HepG2 (cell line): ENCODE data around the gene WDR45B. TPM values are rescaled to one million over a fixed set of nuclear protein-coding genes. Genes with fewer than 3 reads are reported as not detected.

Source experiments
- AHDC1 ChIP-seq: sonication (generic); formaldehyde crosslinking; IDR thresholded peaks from 2 replicates; pipeline ENCODE4 v1.5.1; 2020; ENCODE audit warnings: mild to moderate bottlenecking, missing genetic modification reagents, borderline replicate concordance
- CREB1 ChIP-seq, 2 experiments: fragments of 450-650 bp in 1 of 2; IDR thresholded peaks; 2 replicates each; pipeline ENCODE4 v1.6.1; 2016 to 2017; ENCODE audit warnings: control low read depth in 1 of 2, mild to moderate bottlenecking in 1 of 2, missing compliant biosample characterization in 1 of 2, missing genetic modification characterization in 1 of 2
- EZH2 ChIP-seq: conservative IDR thresholded peaks from 2 replicates; pipeline ENCODE4 v1.6.1; 2012; ENCODE audit warnings: mild to moderate bottlenecking, low read depth, low read length, moderate library complexity
- MXD1 ChIP-seq: sonication (generic); formaldehyde crosslinking; IDR thresholded peaks from 2 replicates; pipeline ENCODE4 v1.4.0; 2020; ENCODE audit warnings: mild to moderate bottlenecking, missing genetic modification reagents
- NR1H2 ChIP-seq: sonication (generic); formaldehyde crosslinking; IDR thresholded peaks from 2 replicates; pipeline ENCODE4 v1.8.1; 2022; ENCODE audit warnings: low read depth, missing genetic modification reagents, borderline replicate concordance
- RCOR2 ChIP-seq: IDR thresholded peaks from 2 replicates; pipeline ENCODE4 v1.6.1; 2016; ENCODE audit warnings: missing biosample characterization, missing genetic modification reagents
- SAFB2 ChIP-seq: sonication (generic); formaldehyde crosslinking; IDR thresholded peaks from 2 replicates; pipeline ENCODE4 v1.5.1; 2020; ENCODE audit warnings: missing genetic modification reagents, low read depth, mild to moderate bottlenecking, borderline replicate concordance
- TCF7 ChIP-seq: sonication (generic); IDR thresholded peaks from 2 replicates; pipeline ENCODE4 v1.6.1; 2016; ENCODE audit warnings: antibody characterized with exemption, low read depth
- ZBTB14 ChIP-seq: sonication (generic); formaldehyde crosslinking; IDR thresholded peaks from 2 replicates; pipeline ENCODE4 v1.4.0; 2020; ENCODE audit warnings: missing genetic modification reagents
- ZNF20 ChIP-seq: sonication (generic); formaldehyde crosslinking; IDR thresholded peaks from 2 replicates; pipeline ENCODE4 v1.4.0; 2020; ENCODE audit warnings: mild to moderate bottlenecking, moderate library complexity, missing genetic modification reagents
- ZNF318 ChIP-seq: sonication (generic); formaldehyde crosslinking; IDR thresholded peaks from 2 replicates; pipeline ENCODE4 v1.4.0; 2020; ENCODE audit warnings: mild to moderate bottlenecking, missing genetic modification reagents
- ZNF367 ChIP-seq: sonication (generic); formaldehyde crosslinking; IDR thresholded peaks from 2 replicates; pipeline ENCODE4 v1.4.0; 2020; ENCODE audit warnings: missing genetic modification reagents, borderline replicate concordance
- ZNF382 ChIP-seq: sonication (generic); formaldehyde crosslinking; IDR thresholded peaks from 2 replicates; pipeline ENCODE4 v1.5.0; 2020; ENCODE audit warnings: missing genetic modification reagents, mild to moderate bottlenecking, borderline replicate concordance
- polyA plus RNA-seq, 8 experiments: library from polyadenylated mRNA; depleted of rRNA in 3 of 8; stranded (reverse) in 7 of 8; unstranded in 1 of 8; fragments of >200 nt; fragmentation: Illumina TruSeq in 4 of 8; extraction: Trizol in 4 of 8; gene quantifications; 2 replicates each; pipeline versions ENCODE4 v1.2.1 to v1.2.3, GENCODE V29; 2011 to 2016; ENCODE audit warnings: low read depth in 4 of 8, missing spikeins in 1 of 8, mixed read lengths in 1 of 8; ENCODE audit not compliant: insufficient read depth in 1 of 8
- total RNA-seq, 5 experiments: library from RNA; depleted of rRNA; stranded (reverse); fragments of >200 nt; fragmentation: Illumina TruSeq; extraction: Trizol; gene quantifications; 2 replicates each; pipeline ENCODE4 v1.2.3, GENCODE V29; 2016; ENCODE audit warnings: low read depth in 1 of 5

WDR45B gene
- total and polyA plus RNA-seq, 2 of the 13 experiments (the other 11 are each of a cell fraction or from before 2014, with no cell fraction given): 86.2 to 155 TPM

DNA sequence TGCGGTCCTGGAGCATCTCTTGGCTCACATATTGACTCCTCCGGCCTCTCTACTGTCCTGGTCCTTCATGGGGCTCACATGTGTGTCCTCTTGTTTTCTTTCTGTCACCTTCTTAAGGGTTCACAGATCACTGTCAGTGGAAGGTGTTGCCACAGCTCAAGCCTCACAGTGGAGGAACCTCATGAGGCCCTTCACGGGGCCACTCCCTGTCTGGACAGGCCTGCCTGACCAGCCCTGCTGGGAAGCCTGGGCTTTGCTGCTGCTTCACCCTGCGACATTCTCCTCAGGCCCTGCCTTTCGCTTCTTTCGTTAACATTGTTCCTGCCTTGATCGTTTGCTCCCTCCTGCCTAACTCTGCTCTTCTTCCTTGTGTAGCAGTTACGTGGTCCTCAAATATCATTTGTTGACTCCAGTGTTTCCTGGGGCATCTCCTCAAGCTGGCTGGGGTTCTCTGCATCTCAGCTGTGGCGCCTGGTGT lies 55.9 kb downstream of the WDR45B start (continued):
- no peak for TF ChIP-seq AHDC1 (CRISPR knock-in tag)
- TF ChIP-seq EZH2: no peak
- TF ChIP-seq SAFB2 (CRISPR knock-in tag): no peak
- TF ChIP-seq ZNF318 (CRISPR knock-in tag): no peak
- no peak for TF ChIP-seq ZBTB14 (CRISPR knock-in tag)
- TF ChIP-seq TCF7: no peak
- TF ChIP-seq ZNF382 (CRISPR knock-in tag): no peak
- no peak for TF ChIP-seq CREB1 (IDR thresholded peaks at IDR 0.05)
- TF ChIP-seq CREB1 (CRISPR knock-in tag; IDR thresholded peaks at IDR 0.05): no peak
- TF ChIP-seq ZNF20 (CRISPR knock-in tag): no peak
- TF ChIP-seq RCOR2 (CRISPR knock-in tag): no peak
- no peak for TF ChIP-seq ZNF367 (CRISPR knock-in tag)
- TF ChIP-seq MXD1 (CRISPR knock-in tag): 0 out of 2 replicates have a peak, but pooled peaks have one; percentile 40
- no peak for TF ChIP-seq NR1H2 (CRISPR knock-in tag)
